IMR-90 (cell line): ENCODE data around the gene ENHO. TPM values are rescaled to one million over a fixed set of nuclear protein-coding genes. Genes with fewer than 3 reads are reported as not detected.

ENCODE experiments used
- ATAC-seq: fragments of 200-7000 bp; cut with Tn5 transposase; 2 replicates; pipeline ENCODE4 v1.9.1; 2020; ENCODE audit warnings: low read depth, mild to moderate bottlenecking, moderate library complexity
- BruUV-seq: library from RNA; stranded (reverse); fragments of 400-500 nt; replicated peaks from 2 replicates; lab custom pipeline; 2021; lab: Mats Ljungman, UMichigan
- CTCF ChIA-PET: fragments of 300-600 bp; formaldehyde crosslinking; extraction: SDS; loops from one replicate; lab custom pipeline; 2021; ENCODE audit warnings: antibody characterized with exemption; lab: Yijun Ruan, JAX
- POLR2A ChIA-PET: fragments of 300-600 bp; sonication (Branson Sonifier 250); formaldehyde crosslinking; loops from one replicate; lab custom pipeline; 2022; ENCODE audit warnings: antibody characterized with exemption; ENCODE audit not compliant: unreplicated experiment; lab: Charles Lee
- DNase-seq: peaks from one replicate; pipeline ENCODE4 v3.0.0; 2013
- H2AFZ ChIP-seq: replicated peaks from 2 replicates; pipeline ENCODE3; 2013; ENCODE audit warnings: low read length, mild to moderate bottlenecking; ENCODE audit not compliant: poor library complexity
- H2AK5ac ChIP-seq: 2 replicates; pipeline ENCODE4 v1.6.1; 2013; ENCODE audit warnings: low read depth, low read length, inconsistent platforms
- H2AK9ac ChIP-seq: replicated peaks from 2 replicates; pipeline ENCODE3; 2013; ENCODE audit warnings: mild to moderate bottlenecking, low read depth, low read length, moderate library complexity; ENCODE audit not compliant: poor library complexity
- H2BK120ac ChIP-seq: 2 replicates; pipeline ENCODE4 v1.6.1; 2013; ENCODE audit warnings: low read depth, low read length, inconsistent platforms
- H2BK15ac ChIP-seq: 3 replicates; pipeline ENCODE4 v1.6.1; 2013; ENCODE audit warnings: low read depth, low read length, inconsistent platforms
- H2BK20ac ChIP-seq: 2 replicates; pipeline ENCODE4 v1.6.1; 2013; ENCODE audit warnings: low read depth, mild to moderate bottlenecking, inconsistent platforms, low read length, moderate library complexity
- H2BK5ac ChIP-seq: 2 replicates; pipeline ENCODE4 v1.6.1; 2013; ENCODE audit warnings: mild to moderate bottlenecking, low read depth, low read length, inconsistent platforms; ENCODE audit not compliant: poor library complexity, severe bottlenecking
- H3K14ac ChIP-seq: replicated peaks from 2 replicates; pipeline ENCODE4 v1.6.1; 2013; ENCODE audit warnings: low read depth, low read length, inconsistent platforms
- H3K18ac ChIP-seq: 2 replicates; pipeline ENCODE4 v1.6.1; 2013; ENCODE audit warnings: low read depth, low read length, control low read depth
- H3K23ac ChIP-seq: 2 replicates; pipeline ENCODE4 v1.6.1; 2013; ENCODE audit warnings: low read depth, low read length, inconsistent platforms
- H3K27ac ChIP-seq: 2 replicates; pipeline ENCODE4 v1.5.1; 2013; ENCODE audit warnings: mild to moderate bottlenecking, control low read depth, low read length; ENCODE audit not compliant: insufficient read depth
- H3K27me3 ChIP-seq: 2 replicates; pipeline ENCODE4 v1.6.1; 2013; ENCODE audit warnings: low read length; ENCODE audit not compliant: control insufficient read depth, insufficient read depth
- H3K36me3 ChIP-seq: 2 replicates; pipeline ENCODE4 v1.6.1; 2013; ENCODE audit warnings: low read length, mixed read lengths; ENCODE audit not compliant: control insufficient read depth, insufficient read depth
- H3K4ac ChIP-seq: 2 replicates; pipeline ENCODE4 v1.6.1; 2013; ENCODE audit warnings: low read depth, low read length, inconsistent platforms
- H3K4me1 ChIP-seq: 2 replicates; pipeline ENCODE4 v1.6.1; 2013; ENCODE audit warnings: low read length, mixed read lengths; ENCODE audit not compliant: control insufficient read depth, insufficient read depth
- H3K4me2 ChIP-seq: 2 replicates; pipeline ENCODE4 v1.6.1; 2013; ENCODE audit warnings: low read depth, mild to moderate bottlenecking, control low read depth, low read length, moderate library complexity
- H3K4me3 ChIP-seq: 2 replicates; pipeline ENCODE4 v1.5.1; 2013; ENCODE audit warnings: low read depth, mild to moderate bottlenecking, control low read depth, low read length, moderate library complexity; ENCODE audit not compliant: insufficient read depth
- H3K56ac ChIP-seq: 2 replicates; pipeline ENCODE4 v1.6.1; 2013; ENCODE audit warnings: low read length, inconsistent platforms; ENCODE audit not compliant: insufficient read depth; ENCODE audit errors: extremely low read depth
- H3K79me1 ChIP-seq, 2 experiments: 2 replicates each; pipeline ENCODE4 v1.6.1; 2013; ENCODE audit warnings: low read length in 2 of 2, inconsistent platforms in 1 of 2, low read depth in 1 of 2
- H3K9ac ChIP-seq: 2 replicates; pipeline ENCODE4 v1.6.1; 2013; ENCODE audit warnings: low read depth, low read length, control low read depth
- H3K9me1 ChIP-seq: 2 replicates; pipeline ENCODE4 v1.6.1; 2013; ENCODE audit warnings: low read length, inconsistent platforms; ENCODE audit not compliant: insufficient read depth
- H3K9me3 ChIP-seq: 2 replicates; pipeline ENCODE4 v1.6.1; 2013; ENCODE audit warnings: low read length; ENCODE audit not compliant: control insufficient read depth, insufficient read depth
- H4K20me1 ChIP-seq: 2 replicates; pipeline ENCODE4 v1.6.1; 2013; ENCODE audit warnings: low read length, inconsistent platforms; ENCODE audit not compliant: insufficient read depth
- H4K5ac ChIP-seq: 2 replicates; pipeline ENCODE4 v1.6.1; 2013; ENCODE audit warnings: mild to moderate bottlenecking, low read depth, low read length, control low read depth
- H4K8ac ChIP-seq, 2 experiments: 2 replicates each; pipeline ENCODE4 v1.6.1; 2013; ENCODE audit warnings: low read depth in 2 of 2, low read length in 2 of 2, control low read depth in 1 of 2, inconsistent platforms in 1 of 2
- H4K91ac ChIP-seq: 2 replicates; pipeline ENCODE4 v1.6.1; 2013; ENCODE audit warnings: low read depth, low read length, inconsistent platforms; ENCODE audit not compliant: insufficient read depth
- BHLHE40 ChIP-seq: fragments of 150-350 bp; IDR thresholded peaks from 2 replicates; pipeline ENCODE4 v1.6.1; 2016; ENCODE audit warnings: mild to moderate bottlenecking, low read depth, low read length
- CEBPB ChIP-seq: IDR thresholded peaks from 2 replicates; pipeline ENCODE4 v1.6.1; 2012; ENCODE audit warnings: low read depth, low read length, improper control_type of control experiment
- CTCF ChIP-seq: conservative IDR thresholded peaks from 2 replicates; pipeline ENCODE4 v1.5.1; 2012; ENCODE audit warnings: mild to moderate bottlenecking, low read depth, low read length, improper control_type of control experiment
- ELK1 ChIP-seq: fragments of 150-350 bp; IDR thresholded peaks from 2 replicates; pipeline ENCODE4 v1.6.1; 2016; ENCODE audit warnings: low read depth, mild to moderate bottlenecking, low read length, moderate library complexity, borderline replicate concordance
- FOS ChIP-seq: fragments of 150-350 bp; IDR thresholded peaks from 2 replicates; pipeline ENCODE4 v1.6.1; 2016; ENCODE audit warnings: low read depth, low read length
- MAFK ChIP-seq: IDR thresholded peaks from 2 replicates; pipeline ENCODE4 v1.6.1; 2012; ENCODE audit warnings: low read depth, low read length, improper control_type of control experiment
- MAZ ChIP-seq: IDR thresholded peaks from 2 replicates; pipeline ENCODE4 v1.6.1; 2012; ENCODE audit warnings: low read depth, mild to moderate bottlenecking, low read length, improper control_type of control experiment, moderate library complexity, borderline replicate concordance
- MXI1 ChIP-seq: IDR thresholded peaks from 2 replicates; pipeline ENCODE4 v1.6.1; 2012; ENCODE audit warnings: low read depth, mild to moderate bottlenecking, low read length, moderate library complexity, borderline replicate concordance
- NFE2L2 ChIP-seq: fragments of 150-350 bp; IDR thresholded peaks from 2 replicates; pipeline ENCODE4 v1.6.1; 2016; ENCODE audit warnings: low read depth, mild to moderate bottlenecking, low read length
- POLR2A ChIP-seq: IDR thresholded peaks from 2 replicates; pipeline ENCODE4 v1.6.1; 2012; ENCODE audit warnings: mild to moderate bottlenecking, low read depth, low read length
- RAD21 ChIP-seq: IDR thresholded peaks from 2 replicates; pipeline ENCODE4 v1.6.1; 2012; ENCODE audit warnings: low read length, improper control_type of control experiment
- RCOR1 ChIP-seq: IDR thresholded peaks from 2 replicates; pipeline ENCODE4 v1.6.1; 2012; ENCODE audit warnings: mild to moderate bottlenecking, low read length, improper control_type of control experiment; ENCODE audit not compliant: insufficient replicate concordance
- RFX5 ChIP-seq: IDR thresholded peaks from 2 replicates; pipeline ENCODE4 v1.8.0; 2012; ENCODE audit warnings: low read depth, mild to moderate bottlenecking, low read length, moderate library complexity
- SMC3 ChIP-seq: fragments of 150-350 bp; IDR thresholded peaks from 2 replicates; pipeline ENCODE4 v1.6.1; 2016; ENCODE audit warnings: low read depth, mild to moderate bottlenecking, antibody characterized with exemption, low read length, moderate library complexity
- USF2 ChIP-seq: fragments of 150-350 bp; IDR thresholded peaks from 2 replicates; pipeline ENCODE4 v1.6.1; 2017; ENCODE audit warnings: mild to moderate bottlenecking, antibody characterized with exemption, low read length, low read depth
- WGBS, 2 experiments: methylation state at CpG; one replicate each; pipeline versions ENCODE4 v1.1.5 to v1.1.7; 2013; ENCODE audit warnings: missing lambda C conversion rate in 2 of 2; ENCODE audit not compliant: insufficient read length in 1 of 2; ENCODE audit errors: extremely low coverage in 2 of 2; 5-methylcytosine and 5-hydroxymethylcytosine counted together
- dilution Hi-C: fragments of 300-500 bp; cut with HindIII; formaldehyde crosslinking; loops from one replicate; pipeline ENCODE4 v1.14.3; 2018; ENCODE audit warnings: low sequenced_read_pairs; ENCODE audit not compliant: unreplicated experiment
- in situ Hi-C: fragments of 300-500 bp; cut with MboI; formaldehyde crosslinking; loops from 3 replicates; pipeline ENCODE4 v1.14.3; 2019; ENCODE audit warnings: low sequenced_read_pairs, inconsistent platforms, mixed read lengths
- intact Hi-C: fragments of 100-400 bp; cut with micrococcal nuclease; formaldehyde crosslinking; loops from 2 replicates; pipeline ENCODE4 v1.10.0; 2022
- polyA plus RNA-seq, 3 experiments: library from polyadenylated mRNA; depleted of rRNA; stranded (reverse); fragments of >200 nt; gene quantifications; 2 replicates each; pipeline ENCODE4 v1.2.3, GENCODE V29; 2012; ENCODE audit warnings: low replicate concordance in 1 of 3
- total RNA-seq: library from RNA; depleted of rRNA; stranded (reverse); fragments of >200 nt; gene quantifications from 2 replicates; pipeline ENCODE4 v1.2.3, GENCODE V29; 2012

Gene ENHO
- total and polyA plus RNA-seq, 2 of the 4 experiments (the other 2 are of a cell fraction), result not detected

- POLR2A ChIA-PET, result no interaction called here
- 36% methylated on average over 4 of the region's 19 CpGs; no CpG with 5 or more reads in 1 of the 2 experiments for WGBS, 2 experiments
Observed at GRCh38 chr9:34557426-34558321, 34.9 kb upstream of the ENHO start.

More at GRCh38 chr9:34557426-34558321, 34.9 kb upstream of the ENHO start:
- H3K79me1 ChIP-seq, result no peaks in the 10 kb centered on the region
- H2BK20ac ChIP-seq, result no peak overlapping the region
- H3K9ac ChIP-seq, result no peak overlapping the region
- H4K5ac ChIP-seq, result no peak overlapping the region
- H2AFZ ChIP-seq, result no peak overlapping the region
- no peak for DNase-seq
- H4K20me1 ChIP-seq, result no peaks in the 10 kb centered on the region
- H3K9me1 ChIP-seq, result no peaks in the 10 kb centered on the region
- H4K8ac ChIP-seq, result no peak overlapping the region
- H3K14ac ChIP-seq, result no peak overlapping the region
- no peak overlapping the region for H3K4me3 ChIP-seq
- no peak overlapping the region for H3K56ac ChIP-seq
- CTCF ChIA-PET, result no interaction called here
- H2BK120ac ChIP-seq, result no peak overlapping the region
- no peak overlapping the region for H3K23ac ChIP-seq
- intact Hi-C loops (no loop called here), dilution Hi-C loops (no loop called here), in situ Hi-C loops (no loop called here)
- H4K91ac ChIP-seq, result no peak overlapping the region
- peaks cover 9% of the 10 kb centered on the region; the same call in 1 of the 2 replicates for H3K4me1 ChIP-seq
- no peak overlapping the region for H3K27ac ChIP-seq
- H3K4ac ChIP-seq, result no peak overlapping the region
- H3K27me3 ChIP-seq, result peaks cover 60% of the 10 kb centered on the region
- no TSS peak for BruUV-seq
- H3K9me3 ChIP-seq, result peaks cover 3% of the 10 kb centered on the region; the same call in 1 of the 2 replicates
- no peak overlapping the region for H3K4me2 ChIP-seq
- H2AK9ac ChIP-seq, result no peak overlapping the region
- TF ChIP-seq POLR2A (no peak), CEBPB (no peak), FOS (no peak), NFE2L2 (no peak), CTCF (no peak), MXI1 (no peak), USF2 (no peak), RCOR1 (no peak), SMC3 (no peak), RAD21 (no peak), MAZ (no peak), ELK1 (no peak), MAFK (no peak), BHLHE40 (no peak), RFX5 (no peak)
- no peak overlapping the region for H2BK15ac ChIP-seq
- no peaks in the 10 kb centered on the region for H3K36me3 ChIP-seq
- no peak for ATAC-seq
- no peak overlapping the region for H2BK5ac ChIP-seq
- no peak overlapping the region for H2AK5ac ChIP-seq
- no peak overlapping the region for H3K18ac ChIP-seq
